GM04503 (cell line): ENCODE measurements around the gene ADAMTS16.
A peak's percentile ranks its signal among the peaks of the same experiment; 100 is the strongest.

Source experiments
- DNase-seq: peaks from one replicate; pipeline ENCODE4 v3.0.0-alpha.2; 2012; ENCODE audit warnings: low read depth

Gene ADAMTS16

DNA sequence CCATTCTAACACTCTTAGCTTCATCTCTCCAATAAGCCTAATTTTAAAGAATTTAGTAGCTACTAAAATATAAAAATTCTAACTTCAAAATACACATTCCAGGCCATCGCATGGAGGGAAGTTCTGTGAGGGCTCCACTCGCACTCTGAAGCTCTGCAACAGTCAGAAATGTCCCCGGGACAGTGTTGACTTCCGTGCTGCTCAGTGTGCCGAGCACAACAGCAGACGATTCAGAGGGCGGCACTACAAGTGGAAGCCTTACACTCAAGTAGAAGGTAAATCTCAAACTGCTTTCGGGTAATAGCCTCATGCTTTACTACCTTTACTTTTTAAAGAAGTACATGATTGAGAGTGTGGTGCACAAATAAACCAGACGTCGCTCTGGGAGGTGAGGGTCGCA is 94.8 kb downstream of the ADAMTS16 start:
- no peak for DNase-seq

DNA sequence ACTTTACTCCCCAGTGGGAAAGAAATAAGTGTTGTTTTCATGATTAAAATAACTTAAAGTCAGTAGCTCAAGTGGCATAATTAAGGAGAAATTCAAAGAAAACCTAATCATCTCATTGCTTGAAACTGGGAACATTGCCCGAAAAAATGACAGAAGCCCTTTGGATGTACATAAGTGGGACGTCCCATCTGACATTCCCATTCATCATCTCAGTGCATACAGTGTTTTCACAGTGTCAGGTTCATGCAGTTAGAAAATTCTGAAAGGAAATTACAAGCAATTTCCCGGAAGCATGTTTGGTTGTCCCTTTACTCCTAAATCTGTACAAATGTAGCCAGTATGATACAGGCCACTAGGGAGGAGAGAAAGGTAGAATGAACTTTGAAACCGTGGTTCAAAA is 95.6 kb downstream of the ADAMTS16 start:
- no peak for DNase-seq

DNA sequence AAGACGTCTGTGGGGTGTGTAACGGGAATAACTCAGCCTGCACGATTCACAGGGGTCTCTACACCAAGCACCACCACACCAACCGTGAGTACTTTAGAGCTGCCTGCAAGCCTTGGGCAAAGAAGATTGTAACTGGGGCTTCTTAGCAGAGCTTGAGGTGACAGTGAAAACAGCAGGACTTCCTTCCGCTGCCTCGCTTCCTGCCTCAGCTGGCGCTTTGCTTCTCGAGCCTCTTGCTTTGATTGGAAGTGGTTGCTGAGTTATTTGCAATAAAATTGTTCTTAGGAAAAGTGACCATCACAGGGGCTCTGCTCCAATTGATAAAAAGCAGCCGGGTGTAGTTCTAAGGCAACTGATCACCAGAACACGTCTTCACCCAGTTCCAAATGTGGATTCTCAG is 99.1 kb downstream of the ADAMTS16 start:
- no peak for DNase-seq

DNA sequence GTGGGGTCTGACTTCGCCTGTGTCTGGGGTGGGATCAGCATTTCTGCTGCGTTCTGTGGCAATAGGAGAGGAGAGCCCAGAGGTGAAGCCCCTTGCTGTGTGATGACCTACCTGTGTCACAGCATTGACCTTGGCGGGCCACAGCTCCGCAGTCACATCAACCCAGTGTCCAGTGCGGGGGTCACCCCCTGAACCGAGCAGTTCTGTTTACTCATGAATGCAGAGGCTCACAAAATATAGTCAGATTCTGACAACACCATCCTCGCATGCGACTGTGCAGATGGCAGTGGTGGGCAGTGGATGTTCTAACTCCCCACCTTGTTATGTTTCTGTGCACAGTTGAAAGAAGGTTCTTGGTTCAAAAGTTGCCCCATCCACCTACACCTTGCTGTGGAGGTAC is 100.1 kb downstream of the ADAMTS16 start:
- no peak for DNase-seq

DNA sequence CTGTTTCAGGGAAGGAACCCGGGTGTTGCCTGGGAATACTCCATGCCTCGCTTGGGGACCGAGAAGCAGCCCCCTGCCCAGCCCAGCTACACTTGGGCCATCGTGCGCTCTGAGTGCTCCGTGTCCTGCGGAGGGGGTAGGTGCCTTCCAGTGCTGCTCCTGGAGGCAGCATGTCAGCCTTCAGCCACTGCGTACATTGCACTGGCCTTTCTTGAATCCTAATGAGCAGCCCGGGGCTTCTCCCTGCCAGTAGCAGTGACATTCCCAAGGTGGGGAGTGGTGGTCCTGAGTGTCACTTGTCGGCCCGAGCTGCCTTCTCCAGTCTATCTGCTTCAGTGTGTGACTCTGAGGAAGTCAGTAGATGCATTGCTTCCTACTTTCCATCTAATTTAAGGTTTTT is 101.9 kb downstream of the ADAMTS16 start:
- DNase-seq, result no peak

DNA sequence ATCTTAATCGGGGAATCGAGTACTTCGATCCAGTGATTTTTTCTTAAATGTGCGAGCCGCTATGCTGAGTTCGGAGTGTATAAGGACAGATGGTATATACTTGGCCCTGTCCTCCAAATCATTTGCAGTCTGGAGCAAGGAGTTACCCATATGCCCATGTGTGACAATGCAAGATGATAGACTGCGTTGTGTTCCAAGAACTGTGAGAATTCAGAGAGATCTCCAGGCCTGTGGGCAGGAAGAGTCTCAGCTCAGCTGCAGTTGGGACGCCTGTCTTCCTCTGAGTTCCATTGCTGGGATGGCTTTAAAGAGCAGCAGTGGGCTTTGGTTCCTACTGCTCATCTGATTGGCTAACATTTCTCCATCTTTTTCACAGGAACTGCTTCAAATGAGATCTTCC is 106.6 kb downstream of the ADAMTS16 start:
- DNase-seq, result no peak

DNA sequence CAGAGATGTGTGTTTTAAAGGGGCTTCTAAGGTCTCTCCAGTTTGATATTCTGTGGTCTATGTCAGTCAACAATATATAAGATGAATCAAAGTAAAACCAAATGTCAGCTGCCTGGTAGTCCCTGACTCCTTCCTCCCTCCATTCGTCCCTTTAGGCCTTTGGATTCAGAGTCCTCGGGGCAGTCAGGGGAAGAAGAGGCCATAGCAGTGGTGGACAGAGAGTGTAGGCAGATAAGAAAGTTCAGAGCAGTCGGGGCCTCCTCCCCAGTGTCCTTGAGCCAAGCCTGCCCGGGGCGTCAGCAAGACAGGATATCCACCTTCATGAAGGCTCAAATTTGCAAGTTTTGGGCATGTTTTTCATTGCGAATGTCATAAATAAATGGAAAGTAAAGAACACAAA is 110.6 kb downstream of the ADAMTS16 start:
- DNase-seq, result no peak

DNA sequence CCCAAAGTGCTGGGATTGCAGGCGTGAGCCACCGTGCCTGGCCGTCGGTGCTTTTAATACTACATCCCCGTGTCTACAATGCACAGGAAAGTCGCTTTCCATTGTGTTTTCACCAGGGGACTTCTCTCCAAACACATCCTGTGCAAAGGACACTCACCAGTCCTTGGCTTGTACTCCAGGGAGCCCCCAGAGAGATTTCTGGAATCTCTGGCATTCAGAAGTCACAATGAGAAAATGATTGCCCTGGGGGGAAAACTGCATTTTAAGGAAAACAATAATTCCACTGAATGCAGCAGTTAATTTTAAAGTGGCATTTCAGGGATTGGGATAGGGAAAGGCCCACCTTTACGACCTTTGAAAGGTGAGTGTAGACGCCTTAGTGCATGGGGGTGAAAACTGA is 112.0 kb downstream of the ADAMTS16 start:
- no peak for DNase-seq

DNA sequence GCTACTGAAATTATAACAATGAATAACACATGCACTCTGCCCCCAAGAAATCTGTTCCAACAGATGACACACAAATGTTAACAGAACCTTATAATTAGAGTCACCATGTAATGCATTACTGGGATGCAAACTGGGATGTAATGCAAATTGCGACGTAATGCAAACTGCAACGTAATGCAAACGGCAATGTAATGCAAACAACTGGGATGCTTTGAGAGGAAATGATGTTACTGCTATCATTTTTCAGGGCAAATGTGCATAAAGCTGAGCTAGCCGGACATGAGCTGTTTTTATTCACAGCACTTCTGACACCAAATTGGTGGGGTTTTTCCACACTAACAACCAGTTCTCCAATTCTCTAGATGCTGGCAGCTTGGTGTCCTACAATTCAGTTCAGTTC is 117.2 kb downstream of the ADAMTS16 start:
- DNase-seq, result no peak

DNA sequence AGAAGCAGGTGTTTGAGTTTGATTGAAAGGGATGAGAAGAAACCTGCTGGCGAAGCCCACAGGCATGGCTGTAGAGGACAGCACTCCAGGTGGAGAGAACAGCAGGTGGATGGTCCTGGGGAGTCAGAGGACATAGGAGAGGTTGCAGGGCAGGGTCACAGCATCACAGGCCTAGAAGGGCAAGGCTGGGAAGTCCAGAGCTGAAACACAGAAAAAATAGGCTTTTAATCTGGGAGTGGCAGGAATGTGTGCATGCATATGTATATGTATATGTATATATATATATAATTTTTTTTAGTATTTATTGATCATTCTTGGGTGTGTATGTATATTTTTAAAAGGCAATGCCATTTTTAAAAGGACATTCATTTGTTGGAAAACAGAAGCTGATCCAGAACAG is 118.4 kb downstream of the ADAMTS16 start:
- no peak for DNase-seq

DNA sequence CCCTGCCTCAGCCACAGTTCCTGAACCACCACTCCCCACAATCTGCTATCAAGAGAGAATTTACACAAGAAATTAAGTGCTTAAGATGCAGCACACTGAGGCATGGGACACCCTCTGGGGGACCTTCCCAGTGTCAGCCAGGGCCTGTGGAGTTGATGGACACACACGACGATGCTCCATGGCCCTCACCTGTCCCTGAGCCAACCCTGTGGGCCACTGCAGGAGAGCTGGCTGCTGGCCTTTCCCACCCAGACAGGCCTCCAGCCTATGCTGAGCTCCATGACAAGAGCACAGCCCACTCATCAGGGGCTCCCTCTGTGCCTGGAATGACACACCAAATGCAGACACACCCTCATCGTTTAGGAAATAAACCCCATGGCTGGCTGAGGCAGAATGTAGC is 124.6 kb downstream of the ADAMTS16 start:
- no peak for DNase-seq

DNA sequence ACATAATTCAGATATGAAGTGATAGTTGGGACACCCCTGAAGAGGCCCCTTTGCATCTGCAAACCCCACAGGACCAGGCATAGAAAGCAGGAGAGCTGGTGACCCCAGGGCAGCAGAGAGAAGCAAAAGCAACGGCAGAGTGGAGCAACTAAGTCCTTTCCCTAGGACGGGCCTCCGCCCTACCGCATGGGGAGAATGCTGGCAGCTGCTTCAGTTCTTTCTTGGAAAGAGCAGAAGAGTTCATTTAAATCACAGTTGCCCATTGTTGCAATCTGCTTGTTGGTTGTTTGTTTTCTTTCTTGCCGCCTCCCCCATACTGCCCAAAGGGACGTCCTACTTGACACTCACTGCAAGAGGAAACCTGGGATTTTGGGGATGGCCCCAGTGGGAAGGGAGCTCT is 126.2 kb downstream of the ADAMTS16 start:
- DNase-seq, result no peak

DNA sequence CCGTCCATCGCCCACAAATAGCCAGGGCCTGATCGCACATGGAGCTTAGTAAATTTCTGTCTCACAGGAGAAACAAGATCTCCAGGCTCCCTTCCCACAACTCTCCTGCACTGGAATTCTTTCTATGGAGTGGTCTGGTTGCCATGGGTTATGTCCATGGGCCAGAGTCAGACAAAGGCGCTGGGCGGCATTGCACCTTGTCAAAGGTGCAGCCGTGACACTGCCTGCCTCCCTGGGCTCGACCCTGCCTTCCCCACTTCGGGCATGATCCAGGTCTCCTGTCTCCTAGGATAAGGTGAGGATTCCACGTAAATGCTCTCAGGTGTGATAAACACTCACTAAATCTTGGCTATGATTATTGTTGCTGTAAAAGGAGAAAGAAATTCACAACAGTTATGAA is 130.0 kb downstream of the ADAMTS16 start:
- DNase-seq, result no peak

DNA sequence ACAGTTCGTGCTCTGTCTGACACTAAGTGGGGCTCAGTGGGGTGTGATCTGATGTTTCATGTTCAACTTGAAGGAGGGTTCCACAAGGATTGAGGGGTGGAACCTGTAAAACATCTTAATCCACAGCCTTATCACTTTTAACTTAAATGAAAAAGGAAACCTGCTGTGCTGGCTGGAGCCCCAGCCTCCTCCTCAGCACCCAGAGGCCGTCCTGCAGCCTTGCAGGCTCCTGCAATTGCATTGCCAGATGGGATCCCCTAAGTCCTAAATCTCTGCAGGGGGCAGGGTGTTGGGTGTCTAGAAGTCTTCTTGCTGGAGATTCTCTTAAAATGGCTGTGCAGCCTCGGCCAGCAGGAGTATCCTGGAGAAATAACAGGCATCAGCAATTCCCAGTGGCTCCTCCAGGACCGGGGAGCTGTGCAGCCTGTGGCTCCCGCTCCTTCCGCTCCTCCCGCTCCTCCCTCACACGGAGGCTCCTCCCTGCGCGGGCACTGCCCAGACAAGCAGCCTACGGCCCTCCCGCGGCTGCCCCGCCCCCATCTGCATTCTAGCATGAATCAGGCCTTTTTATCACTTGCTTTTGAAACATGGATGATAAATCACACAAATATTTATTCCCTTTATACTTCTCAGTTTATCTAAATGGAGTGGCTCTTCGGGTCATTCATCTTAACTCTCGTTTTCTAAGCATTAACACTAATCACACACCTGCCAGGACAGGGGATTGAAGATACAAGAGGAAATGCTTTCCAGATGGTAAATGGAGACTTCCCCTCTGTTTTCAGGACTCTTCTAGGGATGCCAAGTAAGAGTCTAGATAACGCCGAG is 131.0 kb downstream of the ADAMTS16 start:
- DNase-seq, result peak; percentile 37

DNA sequence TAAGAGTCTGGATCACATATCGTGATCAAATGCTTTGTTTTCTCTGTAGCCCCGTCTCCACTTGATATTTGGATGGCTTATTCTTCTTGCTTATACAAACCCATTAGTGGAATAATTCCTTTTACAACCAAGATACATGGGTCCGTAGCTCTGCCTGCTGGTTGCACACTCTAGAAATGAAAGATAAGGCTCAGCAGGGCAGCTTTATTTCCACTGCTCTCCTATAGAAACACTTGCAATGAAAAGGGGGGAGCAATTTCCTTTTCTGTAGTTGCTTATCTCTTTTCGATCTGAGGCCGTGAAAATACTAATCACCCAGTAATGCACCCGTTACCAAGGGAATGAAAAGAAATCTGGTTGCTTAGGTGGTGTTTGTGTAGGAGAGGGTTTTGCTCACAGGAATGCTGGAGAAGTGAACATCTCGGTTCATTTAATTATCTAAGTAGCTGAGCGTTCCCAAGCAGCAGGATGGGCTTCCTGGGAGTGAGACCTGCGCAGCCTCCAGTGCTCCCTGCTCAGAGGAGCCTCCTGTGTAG is 131.7 kb downstream of the ADAMTS16 start:
- DNase-seq, result no peak

DNA sequence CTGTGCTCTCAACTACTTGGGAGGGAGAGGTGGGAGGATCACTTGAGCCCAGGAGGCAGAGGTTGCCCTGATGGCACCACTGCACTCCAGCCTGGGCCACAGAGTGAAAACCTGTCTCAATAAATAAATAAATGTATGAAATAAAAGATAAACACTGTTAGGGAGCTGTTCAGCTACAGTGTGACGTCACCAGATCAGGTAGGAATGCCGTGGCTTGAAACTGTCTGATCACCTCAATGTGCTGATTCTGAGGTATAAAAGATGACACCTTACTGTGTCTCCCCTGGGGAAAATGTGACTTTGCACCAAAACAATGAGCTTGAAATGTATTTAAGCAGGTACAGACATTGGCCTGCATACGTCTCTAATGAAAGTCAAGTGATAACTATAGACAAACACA is 133.3 kb downstream of the ADAMTS16 start:
- no peak for DNase-seq

DNA sequence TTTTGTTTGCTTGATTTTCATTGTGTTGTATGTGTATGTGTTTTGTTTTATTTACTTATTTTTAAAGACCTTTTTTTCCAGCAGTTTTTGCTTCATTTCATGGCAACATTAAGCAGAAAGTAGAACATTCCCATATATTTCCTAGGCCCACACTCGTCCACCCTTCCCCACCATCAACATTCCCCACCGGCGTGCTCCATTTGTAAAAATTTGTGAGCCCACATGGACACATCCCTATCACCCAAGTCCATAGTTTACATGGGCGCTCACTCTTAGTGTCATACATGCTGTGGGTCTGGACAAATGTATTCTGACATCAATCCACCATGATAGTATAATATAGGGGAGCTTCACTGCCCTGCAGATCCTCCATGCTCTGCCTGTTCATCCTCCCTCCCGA is 133.8 kb downstream of the ADAMTS16 start:
- no peak for DNase-seq

DNA sequence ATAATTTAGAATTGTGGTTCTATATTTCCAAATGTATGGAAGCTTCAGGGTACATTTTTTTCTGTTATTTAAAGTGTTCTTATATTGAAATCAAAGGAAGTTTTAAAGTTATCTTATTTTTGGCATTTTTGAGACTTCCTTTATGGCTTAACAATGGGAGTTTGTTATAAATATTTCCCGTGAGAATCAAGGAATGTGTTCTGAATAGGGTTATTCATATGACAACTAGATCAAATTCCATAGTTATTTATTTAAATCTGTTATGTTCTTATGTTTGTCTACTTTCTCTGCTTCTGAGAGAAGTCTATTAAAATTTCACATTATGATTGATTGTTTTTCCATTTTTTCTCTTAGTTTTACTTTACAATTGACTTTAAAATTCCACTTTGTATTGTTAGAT is 135.1 kb downstream of the ADAMTS16 start:
- no peak for DNase-seq

DNA sequence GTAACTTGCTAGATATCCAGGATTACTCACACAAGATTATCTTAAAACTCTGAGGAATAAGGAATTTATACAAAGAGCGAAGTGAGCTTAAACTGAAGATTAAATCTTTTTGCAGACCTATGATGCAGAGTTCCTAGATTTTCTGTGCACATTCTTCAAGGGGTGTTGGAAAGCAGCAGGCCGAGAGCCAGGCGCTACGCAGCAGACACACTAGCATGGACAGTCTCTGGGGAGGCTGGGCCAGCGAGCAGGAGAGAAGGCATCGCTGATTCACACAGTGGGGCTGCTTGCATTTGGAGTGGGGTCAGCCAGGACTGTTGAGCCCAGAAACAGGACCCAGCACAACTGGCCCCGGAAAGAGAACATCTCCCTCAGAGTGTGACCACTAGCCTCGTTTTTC is 136.3 kb downstream of the ADAMTS16 start:
- DNase-seq, result no peak

DNA sequence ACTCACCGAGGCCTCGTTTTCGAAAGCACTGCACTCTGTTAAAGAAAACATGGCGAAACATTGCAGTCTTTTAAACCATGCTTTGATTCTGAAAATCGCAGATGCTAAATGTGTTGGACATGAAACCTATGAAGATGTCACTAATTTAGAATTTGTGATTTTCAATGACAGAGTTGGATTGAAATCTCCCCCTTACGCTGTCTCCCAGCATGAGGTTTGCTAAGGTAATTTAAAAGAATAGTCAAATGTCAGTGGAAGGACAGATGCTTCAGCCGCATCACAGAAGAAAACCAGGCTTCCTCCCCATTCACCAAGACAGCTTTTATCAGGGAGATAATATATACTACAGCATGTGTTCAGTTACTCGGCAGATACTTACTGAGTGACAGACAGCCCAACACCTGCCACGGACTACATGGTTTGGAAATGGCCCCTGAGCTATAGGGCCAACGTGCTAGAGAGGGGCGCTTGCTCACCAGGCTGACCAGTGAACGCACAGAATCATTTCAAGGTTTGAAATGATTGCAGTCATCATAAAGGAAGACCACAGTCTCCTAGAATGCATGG is 136.9 kb downstream of the ADAMTS16 start:
- DNase-seq, result no peak

DNA sequence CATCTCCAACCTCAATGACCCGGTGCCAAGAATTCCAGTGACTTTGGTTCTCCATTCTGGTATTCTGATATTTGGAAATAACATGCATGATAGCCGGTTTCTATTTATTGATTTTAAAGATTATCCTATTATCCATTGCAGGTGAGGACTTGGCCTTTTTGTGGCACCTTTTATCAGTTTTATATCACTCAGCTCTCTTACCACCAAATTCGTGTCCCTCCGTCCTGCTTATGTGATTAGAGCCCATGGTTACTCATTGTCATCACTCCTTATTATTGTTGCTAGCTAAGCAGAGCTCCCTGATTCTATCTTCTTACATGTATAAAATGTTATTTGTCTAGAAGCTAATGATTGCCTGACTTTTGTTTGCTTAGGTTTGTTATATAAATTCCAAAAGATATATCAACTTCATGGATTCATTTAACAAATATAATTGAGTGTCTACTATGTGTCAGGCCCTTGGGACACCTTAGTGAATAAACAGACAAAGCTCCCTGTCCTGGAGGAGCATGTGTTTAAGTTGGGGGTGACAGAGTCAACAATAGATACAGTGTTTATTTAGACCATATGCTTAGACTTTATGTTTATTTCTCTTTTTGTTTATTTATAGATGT is 138.2 kb downstream of the ADAMTS16 start:
- no peak for DNase-seq

DNA sequence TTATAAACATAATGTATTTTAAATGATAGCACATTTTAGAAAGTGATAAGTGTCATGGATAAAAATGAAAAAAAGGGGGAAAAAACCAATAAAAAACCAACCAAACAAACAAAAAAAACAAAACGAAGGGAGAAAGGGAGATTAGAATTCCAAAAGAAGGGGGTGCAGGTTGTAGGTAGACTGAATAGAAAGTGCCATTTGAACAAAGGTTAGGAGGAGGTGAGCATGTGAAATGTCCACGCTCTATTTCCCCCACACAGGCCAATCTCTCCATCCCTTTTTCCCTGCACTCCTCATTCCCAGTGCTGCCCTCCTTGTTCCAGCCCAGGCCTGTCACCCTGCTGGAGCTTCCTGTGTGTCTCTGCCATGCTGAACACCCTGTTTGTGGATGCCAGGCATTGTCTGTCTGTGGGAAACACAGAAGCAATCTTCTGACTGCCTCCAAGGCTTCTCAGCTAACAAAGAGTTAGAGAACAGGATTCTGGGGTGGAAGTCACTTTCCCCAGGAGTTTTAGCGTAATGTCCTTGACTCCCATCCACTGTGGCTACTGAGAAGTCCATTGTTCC is 138.8 kb downstream of the ADAMTS16 start:
- DNase-seq, result no peak

DNA sequence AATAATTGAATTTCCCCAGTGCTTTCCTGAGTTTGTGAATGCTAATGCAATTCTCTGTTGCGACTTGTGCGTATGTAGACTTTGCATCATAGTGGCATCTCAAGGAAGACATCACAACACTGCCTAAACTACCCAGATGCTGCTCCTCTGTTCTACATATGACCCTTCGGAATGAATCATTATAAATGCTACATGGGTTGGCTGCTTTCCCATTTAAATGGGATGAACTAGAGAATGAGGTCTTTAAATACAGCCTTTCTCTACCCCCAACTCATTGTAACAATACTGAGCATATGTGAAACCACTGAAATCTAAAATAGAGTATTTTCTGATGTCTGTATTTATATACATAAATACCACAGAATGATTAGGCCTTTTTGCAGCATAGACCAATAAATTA is 145.8 kb downstream of the ADAMTS16 start:
- no peak for DNase-seq
